ENCODE measurements around the gene RCBTB2.

The RCBTB2 gene

GRCh38 chr13:48501705-48502104, 31.2 kb downstream of the RCBTB2 start:
- DNase-seq (ENCODE audit: insufficient read length), result no peak
- TF ChIP-seq POLR2A (IDR thresholded peaks at IDR 0.05; ENCODE audit: low read depth, low read length), result no peak
- no peak for TF ChIP-seq TAF1 (IDR thresholded peaks at IDR 0.05; ENCODE audit: borderline replicate concordance, low read depth, low read length)
- TF ChIP-seq POLR2AphosphoS5 (IDR thresholded peaks at IDR 0.05; ENCODE audit: low read depth, low read length), result no peak
- FAIRE-seq, result peak; percentile 83

- no peak for TF ChIP-seq TAF1 (IDR thresholded peaks at IDR 0.05; ENCODE audit: borderline replicate concordance, low read depth, low read length)
- TF ChIP-seq POLR2A (IDR thresholded peaks at IDR 0.05; ENCODE audit: low read depth, low read length), result no peak
- TF ChIP-seq POLR2AphosphoS5 (IDR thresholded peaks at IDR 0.05; ENCODE audit: low read depth, low read length), result no peak
- FAIRE-seq (peak; percentile 70), DNase-seq (ENCODE audit: insufficient read length) (no peak)
These were observed 32.2 kb downstream of the RCBTB2 start for GRCh38 chr13:48500652-48501197.

GRCh38 chr13:48497669-48498068, 35.2 kb downstream of the RCBTB2 start:
- DNase-seq (ENCODE audit: insufficient read length), result no peak
- no peak for FAIRE-seq
- TF ChIP-seq TAF1 (IDR thresholded peaks at IDR 0.05; ENCODE audit: borderline replicate concordance, low read depth, low read length), result no peak
- no peak for TF ChIP-seq POLR2AphosphoS5 (IDR thresholded peaks at IDR 0.05; ENCODE audit: low read depth, low read length)
- TF ChIP-seq POLR2A (IDR thresholded peaks at IDR 0.05; ENCODE audit: low read depth, low read length), result no peak

- FAIRE-seq (peak; percentile 27), DNase-seq (ENCODE audit: insufficient read length) (no peak)
- TF ChIP-seq POLR2A (IDR thresholded peaks at IDR 0.05; ENCODE audit: low read depth, low read length) (no peak), POLR2AphosphoS5 (IDR thresholded peaks at IDR 0.05; ENCODE audit: low read depth, low read length) (no peak), TAF1 (IDR thresholded peaks at IDR 0.05; ENCODE audit: borderline replicate concordance, low read depth, low read length) (no peak)
These were observed 36.4 kb downstream of the RCBTB2 start for GRCh38 chr13:48496271-48497161.

GRCh38 chr13:48494874-48495273, 38.0 kb downstream of the RCBTB2 start:
- DNase-seq (ENCODE audit: insufficient read length), result no peak
- FAIRE-seq, result no peak
- no peak for TF ChIP-seq POLR2A (IDR thresholded peaks at IDR 0.05; ENCODE audit: low read depth, low read length)
- no peak for TF ChIP-seq TAF1 (IDR thresholded peaks at IDR 0.05; ENCODE audit: borderline replicate concordance, low read depth, low read length)
- TF ChIP-seq POLR2AphosphoS5 (IDR thresholded peaks at IDR 0.05; ENCODE audit: low read depth, low read length), result no peak

- FAIRE-seq, result no peak
- no peak for TF ChIP-seq TAF1 (IDR thresholded peaks at IDR 0.05; ENCODE audit: borderline replicate concordance, low read depth, low read length)
- no peak for TF ChIP-seq POLR2AphosphoS5 (IDR thresholded peaks at IDR 0.05; ENCODE audit: low read depth, low read length)
- no peak for TF ChIP-seq POLR2A (IDR thresholded peaks at IDR 0.05; ENCODE audit: low read depth, low read length)
- no peak for DNase-seq (ENCODE audit: insufficient read length)
These were observed 39.0 kb downstream of the RCBTB2 start for GRCh38 chr13:48493851-48494250.

GRCh38 chr13:48493066-48493765, 39.7 kb downstream of the RCBTB2 start:
- TF ChIP-seq POLR2A (IDR thresholded peaks at IDR 0.05; ENCODE audit: low read depth, low read length) (no peak), POLR2AphosphoS5 (IDR thresholded peaks at IDR 0.05; ENCODE audit: low read depth, low read length) (no peak), TAF1 (IDR thresholded peaks at IDR 0.05; ENCODE audit: borderline replicate concordance, low read depth, low read length) (no peak)
- DNase-seq (ENCODE audit: insufficient read length) (no peak), FAIRE-seq (peak; percentile 73)

- 0 out of 2 replicates have a peak, but pooled peaks have one; percentile 26 for TF ChIP-seq TAF1 (IDR thresholded peaks at IDR 0.05; ENCODE audit: borderline replicate concordance, low read depth, low read length)
- peak; percentile 70; the same call in 1 of the 2 replicates for TF ChIP-seq POLR2AphosphoS5 (IDR thresholded peaks at IDR 0.05; ENCODE audit: low read depth, low read length)
- TF ChIP-seq POLR2A (IDR thresholded peaks at IDR 0.05; ENCODE audit: low read depth, low read length), result peak; percentile 57; the same call in 1 of the 2 replicates
- peak; percentile 99 for FAIRE-seq
- no peak for DNase-seq (ENCODE audit: insufficient read length)
These were observed 40.3 kb downstream of the RCBTB2 start for GRCh38 chr13:48492470-48493065.

GRCh38 chr13:48492096-48492440, 40.8 kb downstream of the RCBTB2 start:
- DNase-seq (ENCODE audit: insufficient read length) (no peak), FAIRE-seq (no peak)
- no peak for TF ChIP-seq POLR2AphosphoS5 (IDR thresholded peaks at IDR 0.05; ENCODE audit: low read depth, low read length)
- TF ChIP-seq POLR2A (IDR thresholded peaks at IDR 0.05; ENCODE audit: low read depth, low read length), result no peak; the same call in 1 of the 2 replicates
- no peak for TF ChIP-seq TAF1 (IDR thresholded peaks at IDR 0.05; ENCODE audit: borderline replicate concordance, low read depth, low read length)

- DNase-seq (ENCODE audit: insufficient read length), result no peak
- FAIRE-seq, result no peak
- TF ChIP-seq TAF1 (IDR thresholded peaks at IDR 0.05; ENCODE audit: borderline replicate concordance, low read depth, low read length) (no peak), POLR2A (IDR thresholded peaks at IDR 0.05; ENCODE audit: low read depth, low read length) (no peak), POLR2AphosphoS5 (IDR thresholded peaks at IDR 0.05; ENCODE audit: low read depth, low read length) (no peak; the same call in 1 of the 2 replicates)
These were observed 41.3 kb downstream of the RCBTB2 start for GRCh38 chr13:48491423-48492095.

All from GM12892 (cell line).